Neural crest cell (in vitro differentiated cells): ENCODE measurements around the gene ASPG. TPM values are rescaled to one million over a fixed set of nuclear protein-coding genes. Genes with fewer than 3 reads are reported as not detected.

Experiments
- DNase-seq: peaks from one replicate; pipeline ENCODE4 v3.0.0; 2021; ENCODE audit warnings: low read depth, mixed read lengths, low spot score
- H3K27ac Mint-ChIP-seq: one replicate; pipeline ENCODE4 v1.8.0; 2021; ENCODE audit warnings: mild to moderate bottlenecking, mixed read lengths; ENCODE audit not compliant: unreplicated experiment
- H3K27me3 Mint-ChIP-seq: 2 replicates; pipeline ENCODE4 v1.8.0; 2021; ENCODE audit warnings: low read depth, mild to moderate bottlenecking, mixed read lengths
- H3K36me3 Mint-ChIP-seq: 2 replicates; pipeline ENCODE4 v1.8.0; 2021; ENCODE audit warnings: low read depth, mild to moderate bottlenecking, mixed read lengths
- H3K4me1 Mint-ChIP-seq: 2 replicates; pipeline ENCODE4 v1.8.0; 2021; ENCODE audit warnings: mixed read lengths
- H3K4me3 Mint-ChIP-seq: one replicate; pipeline ENCODE4 v1.8.0; 2021; ENCODE audit warnings: mild to moderate bottlenecking, mixed read lengths
- H3K9me3 Mint-ChIP-seq: 2 replicates; pipeline ENCODE4 v1.8.0; 2021; ENCODE audit warnings: mixed read lengths
- total RNA-seq: library from RNA; stranded (reverse); gene quantifications from 2 replicates; pipeline ENCODE4 v1.2.1, GENCODE V29; 2021
- TF ChIP-seq, protein P1 (sequence below): fragments of 200-600 bp; sonication (generic); conservative IDR thresholded peaks from 2 replicates; pipeline ENCODE4 v1.5.0; 2021; ENCODE audit warnings: antibody characterized with exemption, mild to moderate bottlenecking

Gene ASPG
- total RNA-seq, 1 donor from 2014 or later: not detected

DNA sequence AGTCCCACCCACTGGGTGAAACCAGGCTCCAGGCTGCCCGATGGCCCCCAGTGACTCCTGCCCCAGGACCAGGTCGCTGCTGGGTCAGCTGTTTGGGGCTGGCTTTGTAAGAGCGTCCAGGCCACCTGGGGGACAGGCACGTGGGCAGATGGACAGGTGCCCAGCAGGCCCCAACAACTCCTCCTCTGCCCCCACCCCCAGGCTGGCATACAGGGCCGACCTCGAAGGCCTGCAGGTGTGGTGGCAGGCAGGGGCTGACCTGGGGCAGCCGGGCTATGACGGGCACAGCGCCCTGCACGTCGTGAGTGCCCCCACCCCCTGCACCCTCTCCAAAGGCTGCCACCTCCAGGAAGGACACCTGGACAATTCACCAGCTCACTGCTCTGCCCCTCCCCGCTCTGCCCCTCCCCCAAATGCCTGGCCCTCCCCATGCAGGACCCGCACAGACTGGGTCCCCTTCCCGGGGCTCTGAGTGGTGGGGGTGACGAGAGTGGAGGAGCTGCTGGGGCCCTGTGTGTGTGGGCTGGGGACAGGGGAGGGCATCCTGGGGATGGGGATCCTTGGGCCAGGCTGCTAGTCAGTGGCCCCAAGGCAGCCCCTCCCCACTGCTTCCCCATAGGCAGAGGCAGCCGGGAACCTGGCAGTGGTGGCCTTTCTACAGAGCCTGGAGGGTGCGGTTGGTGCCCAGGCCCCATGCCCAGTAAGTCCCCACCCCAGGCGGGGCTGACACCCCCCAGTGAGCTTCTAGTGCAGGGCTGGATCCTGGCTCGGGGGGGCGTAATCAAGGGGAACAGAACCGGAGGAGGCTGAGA, 26.0 kb downstream of the ASPG start:
- Mint-ChIP-seq H3K27ac (no peak overlapping the region), H3K36me3 (no peaks in the 10 kb centered on the region), H3K9me3 (no peaks in the 10 kb centered on the region), H3K4me1 (peaks cover 11% of the 10 kb centered on the region), H3K27me3 (peaks cover 29% of the 10 kb centered on the region), H3K4me3 (no peak overlapping the region)
- DNase-seq: no peak
- TF ChIP-seq, protein P1, sequence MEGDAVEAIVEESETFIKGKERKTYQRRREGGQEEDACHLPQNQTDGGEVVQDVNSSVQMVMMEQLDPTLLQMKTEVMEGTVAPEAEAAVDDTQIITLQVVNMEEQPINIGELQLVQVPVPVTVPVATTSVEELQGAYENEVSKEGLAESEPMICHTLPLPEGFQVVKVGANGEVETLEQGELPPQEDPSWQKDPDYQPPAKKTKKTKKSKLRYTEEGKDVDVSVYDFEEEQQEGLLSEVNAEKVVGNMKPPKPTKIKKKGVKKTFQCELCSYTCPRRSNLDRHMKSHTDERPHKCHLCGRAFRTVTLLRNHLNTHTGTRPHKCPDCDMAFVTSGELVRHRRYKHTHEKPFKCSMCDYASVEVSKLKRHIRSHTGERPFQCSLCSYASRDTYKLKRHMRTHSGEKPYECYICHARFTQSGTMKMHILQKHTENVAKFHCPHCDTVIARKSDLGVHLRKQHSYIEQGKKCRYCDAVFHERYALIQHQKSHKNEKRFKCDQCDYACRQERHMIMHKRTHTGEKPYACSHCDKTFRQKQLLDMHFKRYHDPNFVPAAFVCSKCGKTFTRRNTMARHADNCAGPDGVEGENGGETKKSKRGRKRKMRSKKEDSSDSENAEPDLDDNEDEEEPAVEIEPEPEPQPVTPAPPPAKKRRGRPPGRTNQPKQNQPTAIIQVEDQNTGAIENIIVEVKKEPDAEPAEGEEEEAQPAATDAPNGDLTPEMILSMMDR: no peak

DNA sequence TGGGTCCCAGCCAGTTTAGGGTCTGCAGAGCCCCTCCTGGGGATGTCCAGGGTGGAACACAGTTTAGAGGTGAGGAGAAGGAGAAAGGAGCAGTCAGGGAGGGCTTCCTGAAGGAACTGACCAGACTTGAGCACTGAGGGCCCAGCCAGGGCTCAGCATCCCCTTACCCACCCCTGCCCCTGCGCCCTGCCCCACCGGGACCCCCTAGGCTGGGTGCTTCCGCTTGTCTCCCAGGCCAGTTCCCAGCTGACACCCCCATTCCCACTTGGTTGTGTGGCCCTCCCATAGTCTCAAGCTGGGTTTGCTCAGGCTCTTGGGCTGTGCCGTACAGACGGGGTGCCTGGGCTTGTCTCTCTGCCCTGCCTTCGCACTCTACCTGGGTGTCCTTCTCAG, 26.6 kb downstream of the ASPG start:
- DNase-seq: no peak
- Mint-ChIP-seq H3K9me3 (no peaks in the 10 kb centered on the region), H3K36me3 (no peaks in the 10 kb centered on the region), H3K4me1 (peaks cover 11% of the 10 kb centered on the region), H3K27me3 (peaks cover 30% of the 10 kb centered on the region), H3K4me3 (no peak overlapping the region), H3K27ac (no peak overlapping the region)
- TF ChIP-seq, protein P1: no peak

DNA sequence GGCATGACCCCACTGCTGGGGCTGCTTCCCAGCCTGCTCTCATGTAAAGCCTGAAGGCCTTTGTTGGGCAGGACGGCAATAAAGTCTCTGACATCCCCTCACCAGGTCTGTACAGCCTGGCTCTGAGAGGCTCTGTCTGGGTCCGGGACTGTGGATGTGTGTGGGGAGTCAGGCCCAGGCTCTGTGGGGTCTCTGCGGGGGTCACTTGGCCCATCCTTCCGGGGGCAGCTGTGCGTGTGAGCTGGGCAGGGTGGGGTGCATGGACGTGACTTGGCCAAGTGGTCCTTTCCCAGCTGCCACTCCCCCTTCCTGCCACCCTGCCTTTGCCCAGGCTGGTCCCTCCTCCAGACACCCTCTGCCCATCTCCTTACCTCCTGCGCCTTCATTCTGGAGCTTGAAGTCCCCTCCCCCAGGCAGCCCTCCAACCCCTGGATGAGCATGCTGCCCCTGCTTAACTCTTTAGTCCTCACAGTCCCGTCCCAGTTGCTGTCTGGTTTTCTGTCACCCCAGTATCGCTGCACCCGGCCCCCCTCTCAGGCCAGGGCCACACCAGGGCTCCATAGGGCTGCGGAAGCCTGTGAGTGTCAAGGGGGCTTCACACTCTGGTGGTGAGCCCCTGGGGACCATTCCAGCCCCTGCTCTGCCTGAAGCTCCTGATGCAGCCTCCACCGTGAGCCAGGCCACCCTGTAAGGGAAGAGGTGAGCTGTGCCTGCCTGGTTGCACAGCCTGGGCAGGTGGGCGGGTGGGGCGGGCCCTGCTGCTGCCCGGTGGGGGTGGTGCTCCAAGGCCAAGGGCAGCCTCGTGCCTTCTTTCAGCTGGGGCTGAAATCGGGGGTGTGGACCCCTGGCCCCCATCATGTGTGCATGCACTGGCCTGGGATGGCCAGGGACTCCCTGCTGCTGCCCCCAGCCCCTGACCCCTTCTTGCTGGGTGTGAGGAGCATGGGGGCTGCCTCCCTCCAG, 27.4 kb downstream of the ASPG start:
- Mint-ChIP-seq H3K27me3 (peaks cover 34% of the 10 kb centered on the region), H3K36me3 (no peaks in the 10 kb centered on the region), H3K4me1 (peaks cover 11% of the 10 kb centered on the region), H3K4me3 (no peak overlapping the region), H3K27ac (no peak overlapping the region), H3K9me3 (no peaks in the 10 kb centered on the region)
- no peak for DNase-seq
- TF ChIP-seq, protein P1: no peak

DNA sequence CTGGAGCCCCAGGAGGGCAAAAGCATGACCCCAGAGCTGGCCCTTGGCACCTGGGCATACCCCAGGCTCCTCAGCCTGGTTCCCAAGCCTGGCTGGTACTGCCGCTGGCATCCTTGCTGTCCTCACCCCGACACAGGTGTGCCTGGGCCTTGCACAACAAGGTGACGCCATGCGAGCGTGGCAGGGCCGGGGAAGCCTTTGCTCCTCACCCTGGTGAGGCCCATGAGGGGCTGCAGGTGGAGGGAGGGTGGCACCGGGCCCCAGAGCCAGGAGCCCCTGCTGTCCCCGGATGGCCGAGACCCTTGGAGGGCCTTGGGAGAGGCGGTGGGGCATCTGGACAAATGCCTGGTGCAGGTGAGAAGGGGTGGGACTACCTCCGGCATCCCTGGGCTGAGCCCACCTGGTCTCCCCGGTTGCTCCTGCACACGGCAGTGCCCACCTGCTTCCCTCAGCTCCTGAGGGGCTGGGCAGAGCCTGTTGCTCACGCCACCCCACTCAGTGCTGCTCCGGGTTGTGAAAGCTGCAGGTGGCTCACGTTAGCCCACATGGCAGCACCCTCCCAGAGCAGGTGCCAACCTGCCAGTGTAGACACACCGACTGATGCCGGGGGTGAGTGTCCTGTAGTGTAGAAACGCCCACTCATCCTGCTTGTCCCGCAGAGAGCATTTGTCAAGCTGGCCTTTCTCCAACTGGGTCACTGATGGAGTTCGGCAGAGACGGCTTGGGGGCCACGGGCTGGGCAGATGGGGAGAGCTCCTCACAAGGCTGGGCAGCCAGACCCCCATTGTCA, 28.3 kb downstream of the ASPG start:
- TF ChIP-seq, protein P1: no peak
- H3K9me3 Mint-ChIP-seq: no peaks in the 10 kb centered on the region
- H3K27me3 Mint-ChIP-seq: peaks cover 44% of the 10 kb centered on the region
- H3K27ac Mint-ChIP-seq: no peak overlapping the region
- no peak for DNase-seq
- no peaks in the 10 kb centered on the region for H3K36me3 Mint-ChIP-seq
- H3K4me3 Mint-ChIP-seq: no peak overlapping the region
- H3K4me1 Mint-ChIP-seq: peaks cover 6% of the 10 kb centered on the region
